Body of pancreas (tissue), 4 donors: ENCODE results near the gene DHODH. TPM values are rescaled to one million over a fixed set of nuclear protein-coding genes. Genes with fewer than 3 reads are reported as not detected.

Experiments
- ATAC-seq: fragments of 150-250 bp; one replicate; pipeline ENCODE4 v1.9.1; 2016
- DNase-seq, 4 donors: peaks; one replicate each; pipeline ENCODE4 v3.0.0-alpha.2; 2019
- H3K27ac ChIP-seq, 4 donors: fragments of 200-600 bp; sonication (generic); 1 replicate in 3 of 4; 2 replicates in 1 of 4; pipeline versions ENCODE4 v1.5.1 to v1.6.1; 2016 to 2019; ENCODE audit warnings: mild to moderate bottlenecking in 1 of 4, mixed read lengths in 1 of 4, moderate library complexity in 1 of 4
- H3K27me3 ChIP-seq, 2 donors: fragments of 200-600 bp; sonication (generic); one replicate each; pipeline ENCODE4 v1.6.0; 2016; ENCODE audit warnings: mild to moderate bottlenecking in 1 of 2
- H3K36me3 ChIP-seq, 2 donors: fragments of 200-600 bp; sonication (generic); replicated peaks in 1 of 2; 2 replicates each; pipeline ENCODE4 v1.5.1; 2016; ENCODE audit warnings: low read depth in 2 of 2; ENCODE audit not compliant: insufficient read depth in 1 of 2
- H3K4me1 ChIP-seq: fragments of 200-600 bp; sonication (generic); one replicate; pipeline ENCODE4 v1.6.0; 2016
- H3K4me3 ChIP-seq, 2 donors: fragments of 200-600 bp; sonication (generic); 1 replicate in 1 of 2; 2 replicates in 1 of 2; pipeline ENCODE4 v1.5.1; 2016 to 2019
- H3K9me3 ChIP-seq, 3 donors: fragments of 200-600 bp; sonication (generic); 1 replicate in 2 of 3; 2 replicates in 1 of 3; pipeline ENCODE4 v1.5.1; 2016
- CTCF ChIP-seq, 7 experiments: fragments of 450-650 bp in 4 of 7; fragments of 200-600 bp in 3 of 7; sonication (generic) in 3 of 7; IDR thresholded peaks; one replicate each; pipeline ENCODE4 v1.5.1; 2016 to 2019; ENCODE audit warnings: antibody characterized with exemption in 7 of 7
- POLR2A ChIP-seq, 3 donors: fragments of 450-650 bp; IDR thresholded peaks; one replicate each; pipeline ENCODE4 v1.6.1; 2016; ENCODE audit warnings: antibody characterized with exemption in 3 of 3, mild to moderate bottlenecking in 2 of 3
- WGBS, 2 donors: methylation state at CpG; one replicate each; pipeline ENCODE4 v1.1.5; 2017; 5-methylcytosine and 5-hydroxymethylcytosine counted together
- intact Hi-C: fragments of 100-400 bp; cut with DNase I; formaldehyde crosslinking; loops from one replicate; pipeline ENCODE4 v1.15.1; 2023
- total RNA-seq, 2 donors: library from RNA; depleted of rRNA; stranded (reverse); fragments of >200 nt; gene quantifications; one replicate each; pipeline ENCODE4 v1.1.0, GENCODE V29; 2016

Gene DHODH
- total RNA-seq, 2 donors from 2014 or later = 4.4 to 5.3 TPM

- H3K27ac ChIP-seq = peak overlapping the region in 1 of 4 donors; percentile 7
These were observed 4.8 kb downstream of the DHODH start for GRCh38 chr16:72013389-72013788.

GRCh38 chr16:72013888-72014581 lies 5.5 kb downstream of the DHODH start:
- TF ChIP-seq CTCF (IDR thresholded peaks at IDR 0.05) (no peak), POLR2A (IDR thresholded peaks at IDR 0.05) (no peak)
- WGBS, 2 donors = 55 to 73% methylated on average over 9 to 15 of the region's 15 CpGs
- no peak for ATAC-seq

More at GRCh38 chr16:72013389-72013788, 4.8 kb downstream of the DHODH start:
- H3K36me3 ChIP-seq = no peaks in the 10 kb centered on the region
- H3K27me3 ChIP-seq = no peaks in the 10 kb centered on the region
- DNase-seq (peak in 1 of 4 donors; percentile 21), ATAC-seq (no peak)
- intact Hi-C loops = no loop called here
- 41 to 49% methylated on average over 5 of the region's 5 CpGs for WGBS, 2 donors
- H3K4me1 ChIP-seq = no peaks in the 10 kb centered on the region
- TF ChIP-seq CTCF (IDR thresholded peaks at IDR 0.05) (no peak), POLR2A (IDR thresholded peaks at IDR 0.05) (no peak)
- no peak overlapping the region for H3K4me3 ChIP-seq
- H3K9me3 ChIP-seq = no peaks in the 10 kb centered on the region

GRCh38 chr16:72014675-72015074 lies 6.1 kb downstream of the DHODH start:
- no peak for DNase-seq
- no peaks in the 10 kb centered on the region for H3K9me3 ChIP-seq
- H3K4me1 ChIP-seq = no peaks in the 10 kb centered on the region
- TF ChIP-seq CTCF (IDR thresholded peaks at IDR 0.05) (no peak), POLR2A (IDR thresholded peaks at IDR 0.05) (no peak)
- no peak for ATAC-seq
- intact Hi-C loops = no loop called here
- H3K36me3 ChIP-seq = no peaks in the 10 kb centered on the region
- H3K27ac ChIP-seq = no peak overlapping the region
- no peaks in the 10 kb centered on the region for H3K27me3 ChIP-seq
- WGBS, 2 donors = 85 to 92% methylated on average over 8 of the region's 8 CpGs
- H3K4me3 ChIP-seq = no peak overlapping the region

More at GRCh38 chr16:72013888-72014581, 5.5 kb downstream of the DHODH start:
- DNase-seq = no peak
- H3K27me3 ChIP-seq = no peaks in the 10 kb centered on the region
- no peaks in the 10 kb centered on the region for H3K9me3 ChIP-seq
- no peaks in the 10 kb centered on the region for H3K36me3 ChIP-seq
- H3K27ac ChIP-seq = peak overlapping the region in 1 of 4 donors; percentile 7
- no peak overlapping the region for H3K4me3 ChIP-seq
- intact Hi-C loops = no loop called here
- H3K4me1 ChIP-seq = no peaks in the 10 kb centered on the region

- WGBS, 2 donors = 77 to 83% methylated on average over 3 of the region's 3 CpGs
- intact Hi-C loops = no loop called here
- no peaks in the 10 kb centered on the region for H3K4me1 ChIP-seq
- ATAC-seq (no peak), DNase-seq (no peak)
- no peak overlapping the region for H3K27ac ChIP-seq
- TF ChIP-seq CTCF (IDR thresholded peaks at IDR 0.05) = no peak
- TF ChIP-seq POLR2A (IDR thresholded peaks at IDR 0.05) = no peak
- no peaks in the 10 kb centered on the region for H3K36me3 ChIP-seq
- H3K4me3 ChIP-seq = no peak overlapping the region
- H3K9me3 ChIP-seq = no peaks in the 10 kb centered on the region
- no peaks in the 10 kb centered on the region for H3K27me3 ChIP-seq
These were observed 6.6 kb downstream of the DHODH start for GRCh38 chr16:72015124-72015523.

GRCh38 chr16:72018470-72018869 lies 9.9 kb downstream of the DHODH start:
- H3K4me1 ChIP-seq = no peaks in the 10 kb centered on the region
- intact Hi-C loops = no loop called here
- no peaks in the 10 kb centered on the region for H3K36me3 ChIP-seq
- 79 to 93% methylated on average over 9 of the region's 9 CpGs for WGBS, 2 donors
- DNase-seq (no peak), ATAC-seq (no peak)
- H3K27me3 ChIP-seq = no peaks in the 10 kb centered on the region
- no peak overlapping the region for H3K27ac ChIP-seq
- H3K4me3 ChIP-seq = no peak overlapping the region
- no peak for TF ChIP-seq CTCF (IDR thresholded peaks at IDR 0.05)
- no peaks in the 10 kb centered on the region for H3K9me3 ChIP-seq
